Gastrocnemius medialis (tissue), 4 donors: ENCODE results near the gene MAPKAPK5. TPM values are rescaled to one million over a fixed set of nuclear protein-coding genes. Genes with fewer than 3 reads are reported as not detected.

ENCODE experiments used
- ATAC-seq, 2 donors: fragments of 150-250 bp; one replicate each; pipeline ENCODE4 v1.9.1; 2016
- DNase-seq, 2 donors: peaks; one replicate each; pipeline ENCODE4 v3.0.0-alpha.2; 2019
- H3K27ac ChIP-seq, 4 donors: fragments of 200-600 bp; sonication (generic); 1 replicate in 1 of 4; 2 replicates in 3 of 4; pipeline ENCODE4 v1.5.1; 2016 to 2018; ENCODE audit warnings: mild to moderate bottlenecking in 2 of 4, moderate library complexity in 1 of 4
- H3K27me3 ChIP-seq, 3 donors: fragments of 200-600 bp; sonication (generic) in 2 of 3; 1 replicate in 1 of 3; 2 replicates in 2 of 3; pipeline versions ENCODE4 v1.5.1 to v1.6.0; 2016 to 2019; ENCODE audit warnings: mild to moderate bottlenecking in 1 of 3, moderate library complexity in 1 of 3
- H3K36me3 ChIP-seq, 2 donors: fragments of 200-600 bp; sonication (generic) in 1 of 2; one replicate each; pipeline ENCODE4 v1.5.1; 2017 to 2018
- H3K4me1 ChIP-seq, 2 donors: fragments of 200-600 bp; sonication (generic) in 1 of 2; one replicate each; pipeline ENCODE4 v1.5.1; 2016 to 2017; ENCODE audit warnings: mild to moderate bottlenecking in 2 of 2
- H3K4me3 ChIP-seq, 4 donors: fragments of 200-600 bp; sonication (generic) in 3 of 4; 1 replicate in 1 of 4; 2 replicates in 3 of 4; pipeline ENCODE4 v1.5.1; 2016 to 2019; ENCODE audit warnings: mild to moderate bottlenecking in 2 of 4
- H3K9me3 ChIP-seq, 3 donors: fragments of 200-600 bp; sonication (generic) in 2 of 3; 1 replicate in 1 of 3; 2 replicates in 2 of 3; pipeline ENCODE4 v1.5.1; 2016 to 2019
- CTCF ChIP-seq, 5 experiments: fragments of 450-650 bp in 3 of 5; fragments of 200-600 bp in 2 of 5; sonication (generic) in 2 of 5; IDR thresholded peaks in 4 of 5; conservative IDR thresholded peaks in 1 of 5; 1 replicate in 4 of 5; 2 replicates in 1 of 5; pipeline ENCODE4 v1.5.1; 2016 to 2019; ENCODE audit warnings: antibody characterized with exemption in 5 of 5, mild to moderate bottlenecking in 3 of 5, moderate library complexity in 3 of 5
- POLR2A ChIP-seq, 2 donors: fragments of 450-650 bp; IDR thresholded peaks; one replicate each; pipeline ENCODE4 v1.6.1; 2017; ENCODE audit warnings: antibody characterized with exemption in 2 of 2, mild to moderate bottlenecking in 2 of 2, moderate library complexity in 2 of 2
- in situ Hi-C, 4 donors: fragments of 200-750 bp; cut with MboI; loops; one replicate each; pipeline versions ENCODE4 v1.15.0 to v1.8.0; 2017; ENCODE audit warnings: low sequenced_read_pairs in 4 of 4
- intact Hi-C: fragments of 100-400 bp; cut with DNase I; formaldehyde crosslinking; loops from one replicate; pipeline ENCODE4 v1.15.1; 2023; ENCODE audit warnings: low total_unique reads
- total RNA-seq, 4 donors: library from RNA; depleted of rRNA; stranded (reverse); fragments of >200 nt; gene quantifications; one replicate each; pipeline versions ENCODE4 v1.1.0 to v1.2.3, GENCODE V29; 2016

The MAPKAPK5 gene
- total RNA-seq, 4 donors from 2014 or later, result 32.3 to 57.8 (median 48.0) TPM

GRCh38 chr12:111926631-111927030 lies 84.6 kb downstream of the MAPKAPK5 start:
- TF ChIP-seq CTCF (IDR thresholded peaks at IDR 0.05 in 4 of 5, conservative IDR thresholded peaks at IDR 0.05 in 1 of 5) (no peak), POLR2A (IDR thresholded peaks at IDR 0.05) (no peak)
- ATAC-seq (no peak), DNase-seq (no peak)
- intact Hi-C loops, result no loop called here
- H3K27ac ChIP-seq, result no peak overlapping the region
- in situ Hi-C loops, result no loop called here
- no peaks in the 10 kb centered on the region for H3K9me3 ChIP-seq
- no peaks in the 10 kb centered on the region for H3K27me3 ChIP-seq
- H3K36me3 ChIP-seq, result peaks cover 0 to 4% of the 10 kb centered on the region in 2 donors
- no peak overlapping the region for H3K4me3 ChIP-seq
- H3K4me1 ChIP-seq, result no peaks in the 10 kb centered on the region

- H3K27me3 ChIP-seq, result no peaks in the 10 kb centered on the region
- DNase-seq (no peak), ATAC-seq (no peak)
- in situ Hi-C loops, result no loop called here
- H3K4me1 ChIP-seq, result no peaks in the 10 kb centered on the region
- no peak overlapping the region for H3K4me3 ChIP-seq
- TF ChIP-seq POLR2A (IDR thresholded peaks at IDR 0.05) (no peak), CTCF (IDR thresholded peaks at IDR 0.05 in 4 of 5, conservative IDR thresholded peaks at IDR 0.05 in 1 of 5) (no peak)
- H3K9me3 ChIP-seq, result no peaks in the 10 kb centered on the region
- H3K36me3 ChIP-seq, result peaks cover 0 to 4% of the 10 kb centered on the region in 2 donors
- intact Hi-C loops, result no loop called here
- H3K27ac ChIP-seq, result no peak overlapping the region
Observed at GRCh38 chr12:111927346-111927745, 85.3 kb downstream of the MAPKAPK5 start.

DNA sequence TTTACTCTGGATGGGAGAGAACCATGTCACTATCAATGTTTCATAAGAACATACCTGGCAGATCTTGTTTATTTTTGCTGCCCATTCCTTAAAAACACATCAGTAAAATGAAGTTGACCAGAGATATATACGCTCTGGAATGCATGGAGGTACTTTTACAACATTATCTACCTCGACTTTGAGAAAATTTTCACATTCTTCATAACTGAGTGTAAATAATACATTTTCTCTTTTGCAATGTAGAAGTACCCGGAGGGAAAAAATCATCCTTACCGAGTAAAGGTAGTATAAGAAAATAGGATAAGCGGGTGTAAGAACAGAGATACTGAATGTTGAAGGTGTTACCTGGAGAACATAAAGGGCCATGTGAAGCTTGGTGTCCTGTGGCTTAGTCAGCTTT lies 90.2 kb downstream of the MAPKAPK5 start:
- ATAC-seq, result no peak
- no peak for TF ChIP-seq POLR2A (IDR thresholded peaks at IDR 0.05)
- H3K4me1 ChIP-seq, result peaks cover 17 to 23% of the 10 kb centered on the region in 2 donors
- no peaks in the 10 kb centered on the region for H3K27me3 ChIP-seq
- DNase-seq, result no peak
- H3K27ac ChIP-seq, result no peak overlapping the region
- H3K4me3 ChIP-seq, result no peak overlapping the region
- in situ Hi-C loops (no loop called here), intact Hi-C loops (no loop called here)
- H3K36me3 ChIP-seq, result peaks cover 0 to 4% of the 10 kb centered on the region in 2 donors
- no peaks in the 10 kb centered on the region for H3K9me3 ChIP-seq

GRCh38 chr12:111936869-111937268 lies 94.8 kb downstream of the MAPKAPK5 start:
- Histone ChIP-seq H3K27me3 (no peaks in the 10 kb centered on the region), H3K4me1 (peaks cover 33 to 35% of the 10 kb centered on the region in 2 donors), H3K36me3 (no peaks in the 10 kb centered on the region), H3K4me3 (peak overlapping the region in 1 of 4 donors; percentile 0), H3K9me3 (no peaks in the 10 kb centered on the region), H3K27ac (peak overlapping the region; percentile 74 to 82 (median 77))
- no peak for TF ChIP-seq POLR2A (IDR thresholded peaks at IDR 0.05)
- no peak for TF ChIP-seq CTCF (IDR thresholded peaks at IDR 0.05 in 4 of 5, conservative IDR thresholded peaks at IDR 0.05 in 1 of 5)
- intact Hi-C loops, result no loop called here
- DNase-seq (no peak), ATAC-seq (peak; percentile 54 to 76)
- in situ Hi-C loops, result no loop called here

DNA sequence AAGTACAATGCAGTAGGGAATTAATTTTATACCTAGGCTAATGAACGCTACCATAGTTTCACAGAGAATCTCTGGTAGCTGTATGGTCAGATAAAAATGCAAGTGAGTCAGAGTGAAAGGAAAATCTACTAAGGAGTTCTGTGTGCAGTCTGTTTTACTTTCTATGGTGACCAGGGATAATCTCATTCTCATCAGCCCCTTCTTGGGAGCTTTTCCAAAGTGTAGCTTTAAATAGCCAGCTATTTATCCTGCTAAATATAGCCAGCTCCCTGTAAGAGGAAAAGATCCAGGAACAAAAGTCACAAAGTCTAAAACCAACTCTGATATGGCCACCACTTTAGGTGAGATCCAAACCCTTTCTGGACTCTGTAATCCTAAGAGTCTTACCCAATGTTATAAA lies 95.4 kb downstream of the MAPKAPK5 start:
- in situ Hi-C loops, result no loop called here
- Histone ChIP-seq H3K27ac (peak overlapping the region; percentile 74 to 82 (median 77)), H3K4me3 (peak overlapping the region in 1 of 4 donors; percentile 0)

More for the DNA sequence above, 95.4 kb downstream of the MAPKAPK5 start:
- Histone ChIP-seq H3K36me3 (no peaks in the 10 kb centered on the region), H3K9me3 (no peaks in the 10 kb centered on the region), H3K27me3 (no peaks in the 10 kb centered on the region), H3K4me1 (peaks cover 33 to 35% of the 10 kb centered on the region in 2 donors)
- ATAC-seq (peak; percentile 76 to 87), DNase-seq (no peak)
- TF ChIP-seq CTCF (IDR thresholded peaks at IDR 0.05 in 4 of 5, conservative IDR thresholded peaks at IDR 0.05 in 1 of 5) (no peak), POLR2A (IDR thresholded peaks at IDR 0.05) (no peak)
- intact Hi-C loops, result no loop called here
